AG04449 (cell line): ENCODE results near the gene NFRKB.

Experiments
- CTCF ChIA-PET: fragments of 350-600 bp; formaldehyde crosslinking; extraction: SDS; loops from one replicate; lab custom pipeline; 2021; ENCODE audit warnings: antibody characterized with exemption; lab: Yijun Ruan, JAX
- POLR2A ChIA-PET: fragments of 400-600, 350-600 bp; formaldehyde crosslinking; extraction: SDS; loops from one replicate; lab custom pipeline; 2020; ENCODE audit warnings: antibody characterized with exemption, inconsistent platforms; lab: Yijun Ruan, JAX
- DNase-seq: peaks from one replicate; pipeline ENCODE4 v3.0.0-alpha.2; 2010; ENCODE audit warnings: low read depth, low spot score
- H3K4me3 ChIP-seq: 2 replicates; pipeline ENCODE4 v1.5.1; 2011; ENCODE audit warnings: low read depth, mild to moderate bottlenecking, control low read depth, low read length
- CTCF ChIP-seq: IDR thresholded peaks from one replicate; pipeline ENCODE4 v1.5.1; 2011; ENCODE audit warnings: mild to moderate bottlenecking, moderate library complexity, low read length, control low read depth, inconsistent platforms; ENCODE audit not compliant: insufficient read depth; ENCODE audit errors: missing control alignments

NFRKB gene

GRCh38 chr11:129866311-129866710 is 29.1 kb downstream of the NFRKB start:
- CTCF ChIA-PET, result no interaction called here
- no peak for TF ChIP-seq CTCF
- no peak for DNase-seq
- POLR2A ChIA-PET, result no interaction called here
- H3K4me3 ChIP-seq, result no peak overlapping the region

DNA sequence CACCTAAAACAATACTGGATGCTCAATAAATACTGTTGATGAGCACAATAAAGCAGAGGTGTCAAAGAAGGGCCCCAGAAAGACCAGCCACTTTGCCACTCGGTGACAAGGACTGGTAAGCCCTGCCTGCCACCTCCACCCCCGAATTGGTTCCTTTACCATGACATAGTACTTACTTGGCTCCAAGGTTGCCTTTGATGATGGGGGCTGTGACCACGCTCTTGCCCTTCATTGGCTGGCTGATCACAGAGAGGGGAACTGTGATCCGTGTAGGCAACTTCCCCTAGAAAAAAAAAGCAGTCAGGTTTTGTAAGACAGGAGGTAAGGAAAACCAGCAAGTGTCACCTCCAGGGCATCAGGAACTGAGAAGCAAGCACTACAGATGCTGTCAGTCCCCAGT is 29.7 kb downstream of the NFRKB start:
- H3K4me3 ChIP-seq, result no peak overlapping the region
- CTCF ChIA-PET, result no interaction called here
- no peak for TF ChIP-seq CTCF
- DNase-seq, result no peak
- POLR2A ChIA-PET, result no interaction called here

- ChIA-PET POLR2A (no interaction called here), CTCF (no interaction called here)
- no peak for TF ChIP-seq CTCF
- no peak overlapping the region for H3K4me3 ChIP-seq
- DNase-seq, result no peak
Observed at GRCh38 chr11:129864811-129865210, 30.6 kb downstream of the NFRKB start.

DNA sequence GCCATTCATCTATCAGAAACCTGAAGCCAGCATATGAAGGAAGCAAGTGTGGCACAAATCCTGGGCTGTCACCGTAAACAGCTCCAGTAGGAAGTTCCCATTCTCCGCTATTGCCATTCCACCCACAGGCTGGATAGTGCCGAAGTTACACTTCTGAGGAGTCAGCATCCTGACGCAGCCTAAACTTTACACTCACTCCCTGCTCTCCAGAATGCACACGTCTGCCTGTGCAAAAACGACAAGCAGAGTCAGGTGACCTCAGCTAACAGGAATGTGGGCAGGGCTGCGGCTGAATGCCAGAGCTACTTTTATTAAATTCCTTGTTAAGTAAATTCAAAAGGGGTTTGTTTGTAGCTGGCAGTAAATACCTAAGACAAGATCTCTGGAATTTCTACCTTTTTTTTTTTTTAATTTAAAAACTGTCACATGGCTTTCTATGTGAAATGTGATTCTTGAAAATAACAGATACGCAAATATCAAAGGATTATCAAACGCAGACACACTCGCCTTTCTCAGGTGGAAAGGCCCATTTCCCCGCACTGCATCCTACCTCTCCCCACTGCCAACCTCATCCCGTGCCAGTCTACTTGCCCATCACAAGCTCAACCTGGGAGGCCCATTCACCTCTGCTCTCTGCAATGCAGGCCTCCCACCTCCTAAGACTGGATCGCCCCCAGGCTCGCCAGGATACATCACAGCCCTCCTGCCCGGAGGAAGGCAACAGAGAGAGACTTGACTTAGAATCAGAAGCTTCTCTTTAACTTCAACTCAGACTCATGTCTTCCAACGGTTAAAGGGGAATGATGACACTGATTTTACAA is 33.5 kb downstream of the NFRKB start:
- no peak overlapping the region for H3K4me3 ChIP-seq
- peak; percentile 83 for DNase-seq
- TF ChIP-seq CTCF, result no peak
- ChIA-PET CTCF (interaction anchor here (1.0 to 1.8 kb wide), 4 partner anchors 8 to 270 kb away, joined by 3 to 9 read pairs (median 4); no protein-coding TSS in a partner anchor), POLR2A (no interaction called here)

DNA sequence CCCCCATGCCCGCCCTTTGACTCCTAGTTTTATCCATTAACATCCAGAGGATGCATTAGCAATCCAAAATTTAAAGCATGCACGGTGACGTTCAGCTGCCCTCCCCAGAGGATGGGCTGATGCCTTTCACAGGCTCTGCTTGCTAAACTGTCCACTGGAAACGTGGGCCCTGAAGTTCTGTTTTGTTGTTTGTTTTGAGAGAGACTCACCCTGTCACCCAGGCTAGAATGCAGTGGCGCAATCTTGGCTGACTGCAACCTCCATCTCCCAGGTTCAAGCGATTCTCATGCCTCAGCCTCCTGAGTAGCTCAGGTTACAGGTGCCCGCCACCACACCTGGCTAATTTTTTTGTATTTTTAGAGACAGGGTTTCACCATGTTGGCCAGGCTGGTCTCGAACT is 39.3 kb downstream of the NFRKB start:
- CTCF ChIA-PET, result no interaction called here
- TF ChIP-seq CTCF, result no peak

GRCh38 chr11:129855086-129855485 is 40.3 kb downstream of the NFRKB start:
- CTCF ChIA-PET, result no interaction called here
- DNase-seq, result no peak
- H3K4me3 ChIP-seq, result no peak overlapping the region
- POLR2A ChIA-PET, result no interaction called here
- no peak for TF ChIP-seq CTCF

More for the DNA sequence above, 39.3 kb downstream of the NFRKB start:
- POLR2A ChIA-PET, result no interaction called here
- H3K4me3 ChIP-seq, result no peak overlapping the region
- no peak for DNase-seq
